IMR-90 (cell line): Measurements from ENCODE around the gene EPHA5. TPM values are rescaled to one million over a fixed set of nuclear protein-coding genes. Genes with fewer than 3 reads are reported as not detected.

ENCODE experiments used
- ATAC-seq: fragments of 200-7000 bp; cut with Tn5 transposase; 2 replicates; pipeline ENCODE4 v1.9.1; 2020; ENCODE audit warnings: low read depth, mild to moderate bottlenecking, moderate library complexity
- BruUV-seq: library from RNA; stranded (reverse); fragments of 400-500 nt; replicated peaks from 2 replicates; lab custom pipeline; 2021; lab: Mats Ljungman, UMichigan
- CTCF ChIA-PET: fragments of 300-600 bp; formaldehyde crosslinking; extraction: SDS; loops from one replicate; lab custom pipeline; 2021; ENCODE audit warnings: antibody characterized with exemption; lab: Yijun Ruan, JAX
- POLR2A ChIA-PET: fragments of 300-600 bp; sonication (Branson Sonifier 250); formaldehyde crosslinking; loops from one replicate; lab custom pipeline; 2022; ENCODE audit warnings: antibody characterized with exemption; ENCODE audit not compliant: unreplicated experiment; lab: Charles Lee
- DNase-seq: peaks from one replicate; pipeline ENCODE4 v3.0.0; 2013
- H2AFZ ChIP-seq: replicated peaks from 2 replicates; pipeline ENCODE3; 2013; ENCODE audit warnings: low read length, mild to moderate bottlenecking; ENCODE audit not compliant: poor library complexity
- H2AK5ac ChIP-seq: 2 replicates; pipeline ENCODE4 v1.6.1; 2013; ENCODE audit warnings: low read depth, low read length, inconsistent platforms
- H2AK9ac ChIP-seq: replicated peaks from 2 replicates; pipeline ENCODE3; 2013; ENCODE audit warnings: mild to moderate bottlenecking, low read depth, low read length, moderate library complexity; ENCODE audit not compliant: poor library complexity
- H2BK120ac ChIP-seq: 2 replicates; pipeline ENCODE4 v1.6.1; 2013; ENCODE audit warnings: low read depth, low read length, inconsistent platforms
- H2BK15ac ChIP-seq: 3 replicates; pipeline ENCODE4 v1.6.1; 2013; ENCODE audit warnings: low read depth, low read length, inconsistent platforms
- H2BK20ac ChIP-seq: 2 replicates; pipeline ENCODE4 v1.6.1; 2013; ENCODE audit warnings: low read depth, mild to moderate bottlenecking, inconsistent platforms, low read length, moderate library complexity
- H2BK5ac ChIP-seq: 2 replicates; pipeline ENCODE4 v1.6.1; 2013; ENCODE audit warnings: mild to moderate bottlenecking, low read depth, low read length, inconsistent platforms; ENCODE audit not compliant: poor library complexity, severe bottlenecking
- H3K14ac ChIP-seq: replicated peaks from 2 replicates; pipeline ENCODE4 v1.6.1; 2013; ENCODE audit warnings: low read depth, low read length, inconsistent platforms
- H3K18ac ChIP-seq: 2 replicates; pipeline ENCODE4 v1.6.1; 2013; ENCODE audit warnings: low read depth, low read length, control low read depth
- H3K23ac ChIP-seq: 2 replicates; pipeline ENCODE4 v1.6.1; 2013; ENCODE audit warnings: low read depth, low read length, inconsistent platforms
- H3K27ac ChIP-seq: 2 replicates; pipeline ENCODE4 v1.5.1; 2013; ENCODE audit warnings: mild to moderate bottlenecking, control low read depth, low read length; ENCODE audit not compliant: insufficient read depth
- H3K27me3 ChIP-seq: 2 replicates; pipeline ENCODE4 v1.6.1; 2013; ENCODE audit warnings: low read length; ENCODE audit not compliant: control insufficient read depth, insufficient read depth
- H3K36me3 ChIP-seq: 2 replicates; pipeline ENCODE4 v1.6.1; 2013; ENCODE audit warnings: low read length, mixed read lengths; ENCODE audit not compliant: control insufficient read depth, insufficient read depth
- H3K4ac ChIP-seq: 2 replicates; pipeline ENCODE4 v1.6.1; 2013; ENCODE audit warnings: low read depth, low read length, inconsistent platforms
- H3K4me1 ChIP-seq: 2 replicates; pipeline ENCODE4 v1.6.1; 2013; ENCODE audit warnings: low read length, mixed read lengths; ENCODE audit not compliant: control insufficient read depth, insufficient read depth
- H3K4me2 ChIP-seq: 2 replicates; pipeline ENCODE4 v1.6.1; 2013; ENCODE audit warnings: low read depth, mild to moderate bottlenecking, control low read depth, low read length, moderate library complexity
- H3K4me3 ChIP-seq: 2 replicates; pipeline ENCODE4 v1.5.1; 2013; ENCODE audit warnings: low read depth, mild to moderate bottlenecking, control low read depth, low read length, moderate library complexity; ENCODE audit not compliant: insufficient read depth
- H3K56ac ChIP-seq: 2 replicates; pipeline ENCODE4 v1.6.1; 2013; ENCODE audit warnings: low read length, inconsistent platforms; ENCODE audit not compliant: insufficient read depth; ENCODE audit errors: extremely low read depth
- H3K79me1 ChIP-seq, 2 experiments: 2 replicates each; pipeline ENCODE4 v1.6.1; 2013; ENCODE audit warnings: low read length in 2 of 2, inconsistent platforms in 1 of 2, low read depth in 1 of 2
- H3K9ac ChIP-seq: 2 replicates; pipeline ENCODE4 v1.6.1; 2013; ENCODE audit warnings: low read depth, low read length, control low read depth
- H3K9me1 ChIP-seq: 2 replicates; pipeline ENCODE4 v1.6.1; 2013; ENCODE audit warnings: low read length, inconsistent platforms; ENCODE audit not compliant: insufficient read depth
- H3K9me3 ChIP-seq: 2 replicates; pipeline ENCODE4 v1.6.1; 2013; ENCODE audit warnings: low read length; ENCODE audit not compliant: control insufficient read depth, insufficient read depth
- H4K20me1 ChIP-seq: 2 replicates; pipeline ENCODE4 v1.6.1; 2013; ENCODE audit warnings: low read length, inconsistent platforms; ENCODE audit not compliant: insufficient read depth
- H4K5ac ChIP-seq: 2 replicates; pipeline ENCODE4 v1.6.1; 2013; ENCODE audit warnings: mild to moderate bottlenecking, low read depth, low read length, control low read depth
- H4K8ac ChIP-seq, 2 experiments: 2 replicates each; pipeline ENCODE4 v1.6.1; 2013; ENCODE audit warnings: low read depth in 2 of 2, low read length in 2 of 2, control low read depth in 1 of 2, inconsistent platforms in 1 of 2
- H4K91ac ChIP-seq: 2 replicates; pipeline ENCODE4 v1.6.1; 2013; ENCODE audit warnings: low read depth, low read length, inconsistent platforms; ENCODE audit not compliant: insufficient read depth
- CEBPB ChIP-seq: IDR thresholded peaks from 2 replicates; pipeline ENCODE4 v1.6.1; 2012; ENCODE audit warnings: low read depth, low read length, improper control_type of control experiment
- RCOR1 ChIP-seq: IDR thresholded peaks from 2 replicates; pipeline ENCODE4 v1.6.1; 2012; ENCODE audit warnings: mild to moderate bottlenecking, low read length, improper control_type of control experiment; ENCODE audit not compliant: insufficient replicate concordance
- RFX5 ChIP-seq: IDR thresholded peaks from 2 replicates; pipeline ENCODE4 v1.8.0; 2012; ENCODE audit warnings: low read depth, mild to moderate bottlenecking, low read length, moderate library complexity
- USF2 ChIP-seq: fragments of 150-350 bp; IDR thresholded peaks from 2 replicates; pipeline ENCODE4 v1.6.1; 2017; ENCODE audit warnings: mild to moderate bottlenecking, antibody characterized with exemption, low read length, low read depth
- WGBS, 2 experiments: methylation state at CpG; one replicate each; pipeline versions ENCODE4 v1.1.5 to v1.1.7; 2013; ENCODE audit warnings: missing lambda C conversion rate in 2 of 2; ENCODE audit not compliant: insufficient read length in 1 of 2; ENCODE audit errors: extremely low coverage in 2 of 2; 5-methylcytosine and 5-hydroxymethylcytosine counted together
- dilution Hi-C: fragments of 300-500 bp; cut with HindIII; formaldehyde crosslinking; loops from one replicate; pipeline ENCODE4 v1.14.3; 2018; ENCODE audit warnings: low sequenced_read_pairs; ENCODE audit not compliant: unreplicated experiment
- in situ Hi-C: fragments of 300-500 bp; cut with MboI; formaldehyde crosslinking; loops from 3 replicates; pipeline ENCODE4 v1.14.3; 2019; ENCODE audit warnings: low sequenced_read_pairs, inconsistent platforms, mixed read lengths
- intact Hi-C: fragments of 100-400 bp; cut with micrococcal nuclease; formaldehyde crosslinking; loops from 2 replicates; pipeline ENCODE4 v1.10.0; 2022
- polyA plus RNA-seq, 3 experiments: library from polyadenylated mRNA; depleted of rRNA; stranded (reverse); fragments of >200 nt; gene quantifications; 2 replicates each; pipeline ENCODE4 v1.2.3, GENCODE V29; 2012; ENCODE audit warnings: low replicate concordance in 1 of 3
- total RNA-seq: library from RNA; depleted of rRNA; stranded (reverse); fragments of >200 nt; gene quantifications from 2 replicates; pipeline ENCODE4 v1.2.3, GENCODE V29; 2012
- TF ChIP-seq, protein P1 (sequence below): fragments of 150-350 bp; IDR thresholded peaks from 2 replicates; pipeline ENCODE4 v1.6.1; 2016; ENCODE audit warnings: low read depth, mild to moderate bottlenecking, low read length, moderate library complexity, borderline replicate concordance
- TF ChIP-seq, protein P2 (sequence below): conservative IDR thresholded peaks from 2 replicates; pipeline ENCODE4 v1.5.1; 2012; ENCODE audit warnings: mild to moderate bottlenecking, low read depth, low read length, improper control_type of control experiment

EPHA5 gene
- total and polyA plus RNA-seq, 2 of the 4 experiments (the other 2 are of a cell fraction): 0.07 to 0.18 TPM

DNA sequence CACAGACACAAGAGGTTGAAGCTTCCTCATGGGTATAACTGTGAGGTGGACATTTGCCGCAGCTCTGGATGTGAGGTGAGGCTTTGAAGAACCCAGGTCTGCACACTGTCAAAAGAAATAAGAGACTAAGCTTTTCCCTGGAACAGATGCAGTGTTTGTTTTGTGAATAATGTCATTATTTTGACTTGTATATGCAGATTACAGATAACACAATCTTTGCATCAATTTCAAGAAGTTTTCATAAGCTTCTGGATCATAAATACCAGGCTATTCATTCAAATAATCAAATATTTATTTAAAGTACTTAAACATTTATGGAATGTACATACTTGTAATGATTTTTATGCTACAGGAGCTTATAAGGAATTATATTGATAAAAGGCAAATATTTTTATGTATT is 174.8 kb downstream of the EPHA5 start:
- Histone ChIP-seq H3K27me3 (no peaks in the 10 kb centered on the region), H3K9ac (no peak overlapping the region), H3K18ac (no peak overlapping the region), H3K9me1 (no peaks in the 10 kb centered on the region), H2BK5ac (no peak overlapping the region), H3K4me2 (no peak overlapping the region), H3K9me3 (no peaks in the 10 kb centered on the region; the same call in 1 of the 2 replicates), H2AK5ac (no peak overlapping the region), H2BK120ac (no peak overlapping the region), H2BK15ac (no peak overlapping the region), H4K8ac (no peak overlapping the region), H3K4me3 (no peak overlapping the region), H2AK9ac (no peak overlapping the region), H3K4me1 (no peaks in the 10 kb centered on the region), H3K4ac (no peak overlapping the region), H2AFZ (no peak overlapping the region), H3K14ac (no peak overlapping the region), H4K5ac (no peak overlapping the region), H3K23ac (no peak overlapping the region), H3K56ac (no peak overlapping the region), H4K91ac (no peak overlapping the region), H2BK20ac (no peak overlapping the region), H3K36me3 (no peaks in the 10 kb centered on the region), H3K27ac (no peak overlapping the region), H3K79me1 (no peaks in the 10 kb centered on the region), H4K20me1 (no peaks in the 10 kb centered on the region)
- ChIA-PET CTCF (no interaction called here), POLR2A (no interaction called here)
- no TSS peak for BruUV-seq
- DNase-seq (no peak), ATAC-seq (no peak)
- dilution Hi-C loops (no loop called here), in situ Hi-C loops (no loop called here), intact Hi-C loops (no loop called here)
- TF ChIP-seq CEBPB: no peak
- TF ChIP-seq, protein P1, sequence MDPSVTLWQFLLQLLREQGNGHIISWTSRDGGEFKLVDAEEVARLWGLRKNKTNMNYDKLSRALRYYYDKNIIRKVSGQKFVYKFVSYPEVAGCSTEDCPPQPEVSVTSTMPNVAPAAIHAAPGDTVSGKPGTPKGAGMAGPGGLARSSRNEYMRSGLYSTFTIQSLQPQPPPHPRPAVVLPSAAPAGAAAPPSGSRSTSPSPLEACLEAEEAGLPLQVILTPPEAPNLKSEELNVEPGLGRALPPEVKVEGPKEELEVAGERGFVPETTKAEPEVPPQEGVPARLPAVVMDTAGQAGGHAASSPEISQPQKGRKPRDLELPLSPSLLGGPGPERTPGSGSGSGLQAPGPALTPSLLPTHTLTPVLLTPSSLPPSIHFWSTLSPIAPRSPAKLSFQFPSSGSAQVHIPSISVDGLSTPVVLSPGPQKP: no peak
- TF ChIP-seq RFX5: no peak
- TF ChIP-seq RCOR1: no peak
- TF ChIP-seq, protein P2, sequence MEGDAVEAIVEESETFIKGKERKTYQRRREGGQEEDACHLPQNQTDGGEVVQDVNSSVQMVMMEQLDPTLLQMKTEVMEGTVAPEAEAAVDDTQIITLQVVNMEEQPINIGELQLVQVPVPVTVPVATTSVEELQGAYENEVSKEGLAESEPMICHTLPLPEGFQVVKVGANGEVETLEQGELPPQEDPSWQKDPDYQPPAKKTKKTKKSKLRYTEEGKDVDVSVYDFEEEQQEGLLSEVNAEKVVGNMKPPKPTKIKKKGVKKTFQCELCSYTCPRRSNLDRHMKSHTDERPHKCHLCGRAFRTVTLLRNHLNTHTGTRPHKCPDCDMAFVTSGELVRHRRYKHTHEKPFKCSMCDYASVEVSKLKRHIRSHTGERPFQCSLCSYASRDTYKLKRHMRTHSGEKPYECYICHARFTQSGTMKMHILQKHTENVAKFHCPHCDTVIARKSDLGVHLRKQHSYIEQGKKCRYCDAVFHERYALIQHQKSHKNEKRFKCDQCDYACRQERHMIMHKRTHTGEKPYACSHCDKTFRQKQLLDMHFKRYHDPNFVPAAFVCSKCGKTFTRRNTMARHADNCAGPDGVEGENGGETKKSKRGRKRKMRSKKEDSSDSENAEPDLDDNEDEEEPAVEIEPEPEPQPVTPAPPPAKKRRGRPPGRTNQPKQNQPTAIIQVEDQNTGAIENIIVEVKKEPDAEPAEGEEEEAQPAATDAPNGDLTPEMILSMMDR: no peak
- TF ChIP-seq USF2: no peak
- no CpG with 5 or more reads among the region's 1 CpG for WGBS, 2 experiments
